ENCODE measurements around the gene TST. TPM values are rescaled to one million over a fixed set of nuclear protein-coding genes. Genes with fewer than 3 reads are reported as not detected.

The TST gene
- total RNA-seq: 14.8 and 17.5 TPM in 2 replicates

GRCh38 chr22:37019309-37020191, at the start of gene TST, which contains the start of gene MPST:
TST (minus strand) TSS chr22:37019447; CDS start chr22:37018732, 715 bp downstream.
MPST (plus strand) TSS chr22:37019742; CDS start chr22:37019837, 95 bp downstream.

GRCh38 chr22:37051391-37052385, 32.4 kb upstream of the TST start, which contains the start of gene KCTD17:
KCTD17 (plus strand) TSS chr22:37051742; CDS start chr22:37051761, 19 bp downstream.

Small RNA genes lying within 50 kb of the gene (small RNA-seq; reads per million reads assigned to genes)
- not detected for gene RF00019

Other genes starting within 250 kb of the TST start
- gene IFT27, start 243.3 kb downstream of the TST start, total RNA-seq: 16.1 and 16.5 TPM in 2 replicates
- not detected in 2 replicates for gene PVALB, start 202.4 kb downstream of the TST start, total RNA-seq
- gene NCF4, start 158.4 kb downstream of the TST start, total RNA-seq: not detected in 2 replicates
- gene CSF2RB, start 105.8 kb downstream of the TST start, total RNA-seq: under 0.01 TPM in 1 of 2 replicates, not detected in the other
- gene MPST, start 295 bp upstream of the TST start, total RNA-seq: 33.7 and 43.1 TPM in 2 replicates
- 18.8 and 19.3 TPM in 2 replicates for gene KCTD17, start 32.3 kb upstream of the TST start, total RNA-seq
- not detected in 2 replicates for gene TMPRSS6, start 90.3 kb upstream of the TST start, total RNA-seq
- gene IL2RB, start 130.5 kb upstream of the TST start, total RNA-seq: under 0.01 TPM in 1 of 2 replicates, not detected in the other
- 7.6 and 8.2 TPM in 2 replicates for gene C1QTNF6, start 168.8 kb upstream of the TST start, total RNA-seq
- gene SSTR3, start 193.0 kb upstream of the TST start, total RNA-seq: not detected in 2 replicates
- 3.9 and 5.4 TPM in 2 replicates for gene RAC2, start 224.8 kb upstream of the TST start, total RNA-seq

Measured in articular chondrocyte of knee joint (primary cell).